Upper lobe of left lung (tissue), 4 donors: ENCODE measurements around the gene C19orf85.

Experiments used
- CTCF ChIP-seq, 6 experiments: fragments of 450-650 bp in 4 of 6; fragments of 200-600 bp in 2 of 6; sonication (generic) in 2 of 6; IDR thresholded peaks; one replicate each; pipeline ENCODE4 v1.5.1; 2016 to 2019; ENCODE audit warnings: antibody characterized with exemption in 6 of 6
- EP300 ChIP-seq, 4 donors: sonication (generic); formaldehyde crosslinking; IDR thresholded peaks; one replicate each; pipeline ENCODE4 v1.5.1; 2017; ENCODE audit warnings: antibody characterized with exemption in 4 of 4, control low read depth in 2 of 4
- POLR2A ChIP-seq, 4 donors: fragments of 450-650 bp; IDR thresholded peaks; one replicate each; pipeline ENCODE4 v1.5.1; 2016 to 2017; ENCODE audit warnings: antibody characterized with exemption in 4 of 4, mild to moderate bottlenecking in 2 of 4
- POLR2AphosphoS5 ChIP-seq, 2 donors: sonication (generic); formaldehyde crosslinking; IDR thresholded peaks; one replicate each; pipeline ENCODE4 v1.5.1; 2017; ENCODE audit warnings: antibody characterized with exemption in 2 of 2

- TF ChIP-seq POLR2A (IDR thresholded peaks at IDR 0.05) (no peak), POLR2AphosphoS5 (IDR thresholded peaks at IDR 0.05) (no peak), CTCF (IDR thresholded peaks at IDR 0.05) (no peak), EP300 (IDR thresholded peaks at IDR 0.05) (no peak)
Observed at GRCh38 chr19:55465460-55466240, 1.1 kb upstream of the C19orf85 start.
